ENCODE data around the gene MACROD1. TPM values are rescaled to one million over a fixed set of nuclear protein-coding genes. Genes with fewer than 3 reads are reported as not detected.

The MACROD1 gene
- total RNA-seq, 1 donor from 2014 or later = 12.3 TPM

- H3K4me3 ChIP-seq (ENCODE audit: low read depth, low read length) = no peak overlapping the region
- H3K27me3 ChIP-seq (ENCODE audit: control insufficient read depth, insufficient read depth, low read length) = peaks cover 40% of the 10 kb centered on the region
- TF ChIP-seq, protein P1, sequence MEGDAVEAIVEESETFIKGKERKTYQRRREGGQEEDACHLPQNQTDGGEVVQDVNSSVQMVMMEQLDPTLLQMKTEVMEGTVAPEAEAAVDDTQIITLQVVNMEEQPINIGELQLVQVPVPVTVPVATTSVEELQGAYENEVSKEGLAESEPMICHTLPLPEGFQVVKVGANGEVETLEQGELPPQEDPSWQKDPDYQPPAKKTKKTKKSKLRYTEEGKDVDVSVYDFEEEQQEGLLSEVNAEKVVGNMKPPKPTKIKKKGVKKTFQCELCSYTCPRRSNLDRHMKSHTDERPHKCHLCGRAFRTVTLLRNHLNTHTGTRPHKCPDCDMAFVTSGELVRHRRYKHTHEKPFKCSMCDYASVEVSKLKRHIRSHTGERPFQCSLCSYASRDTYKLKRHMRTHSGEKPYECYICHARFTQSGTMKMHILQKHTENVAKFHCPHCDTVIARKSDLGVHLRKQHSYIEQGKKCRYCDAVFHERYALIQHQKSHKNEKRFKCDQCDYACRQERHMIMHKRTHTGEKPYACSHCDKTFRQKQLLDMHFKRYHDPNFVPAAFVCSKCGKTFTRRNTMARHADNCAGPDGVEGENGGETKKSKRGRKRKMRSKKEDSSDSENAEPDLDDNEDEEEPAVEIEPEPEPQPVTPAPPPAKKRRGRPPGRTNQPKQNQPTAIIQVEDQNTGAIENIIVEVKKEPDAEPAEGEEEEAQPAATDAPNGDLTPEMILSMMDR (IDR thresholded peaks at IDR 0.05; ENCODE audit: insufficient read depth, low read length, poor library complexity, severe bottlenecking) = no peak
- no peaks in the 10 kb centered on the region for H3K36me3 ChIP-seq (ENCODE audit: control insufficient read depth, insufficient read depth, low read length)
- no peak for DNase-seq (ENCODE audit: low read depth)
Observed at GRCh38 chr11:64073542-64073941, 92.4 kb downstream of the MACROD1 start.

- Histone ChIP-seq H3K36me3 (ENCODE audit: control insufficient read depth, insufficient read depth, low read length) (no peaks in the 10 kb centered on the region), H3K27me3 (ENCODE audit: control insufficient read depth, insufficient read depth, low read length) (peaks cover 47% of the 10 kb centered on the region), H3K4me3 (ENCODE audit: low read depth, low read length) (no peak overlapping the region)
- no peak for DNase-seq (ENCODE audit: low read depth)
- TF ChIP-seq, protein P1 (IDR thresholded peaks at IDR 0.05; ENCODE audit: insufficient read depth, low read length, poor library complexity, severe bottlenecking) = no peak
Observed at GRCh38 chr11:64072871-64073270, 93.0 kb downstream of the MACROD1 start.

DNA sequence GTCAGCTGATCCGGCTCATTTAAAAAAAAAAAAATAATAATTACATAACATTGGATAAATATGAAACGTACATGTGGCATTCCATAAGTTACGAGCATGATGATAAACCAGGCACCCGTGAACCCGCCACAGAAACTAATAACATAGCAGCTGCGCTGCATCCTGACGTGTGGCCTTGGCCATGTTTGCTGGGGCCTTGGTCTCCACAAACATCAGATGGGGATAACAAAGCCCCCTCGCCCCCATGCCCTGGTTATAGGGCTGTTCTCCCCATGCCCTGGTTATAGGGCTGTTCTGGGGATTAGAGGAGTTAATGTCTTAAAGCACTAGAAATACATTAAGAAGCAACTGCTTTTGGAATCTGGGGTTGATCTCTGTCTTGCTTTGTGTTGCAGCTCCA lies 93.5 kb downstream of the MACROD1 start:
- DNase-seq (ENCODE audit: low read depth) = no peak
- H3K36me3 ChIP-seq (ENCODE audit: control insufficient read depth, insufficient read depth, low read length) = no peaks in the 10 kb centered on the region
- no peak overlapping the region for H3K4me3 ChIP-seq (ENCODE audit: low read depth, low read length)
- TF ChIP-seq, protein P1 (IDR thresholded peaks at IDR 0.05; ENCODE audit: insufficient read depth, low read length, poor library complexity, severe bottlenecking) = no peak
- peaks cover 49% of the 10 kb centered on the region for H3K27me3 ChIP-seq (ENCODE audit: control insufficient read depth, insufficient read depth, low read length)

- H3K4me3 ChIP-seq (ENCODE audit: low read depth, low read length) = no peak overlapping the region
- TF ChIP-seq, protein P1 (IDR thresholded peaks at IDR 0.05; ENCODE audit: insufficient read depth, low read length, poor library complexity, severe bottlenecking) = no peak
- H3K27me3 ChIP-seq (ENCODE audit: control insufficient read depth, insufficient read depth, low read length) = peaks cover 51% of the 10 kb centered on the region
- no peaks in the 10 kb centered on the region for H3K36me3 ChIP-seq (ENCODE audit: control insufficient read depth, insufficient read depth, low read length)
- no peak for DNase-seq (ENCODE audit: low read depth)
Observed at GRCh38 chr11:64071849-64072248, 94.1 kb downstream of the MACROD1 start.

GRCh38 chr11:64070314-64070681 lies 95.6 kb downstream of the MACROD1 start:
- peaks cover 53% of the 10 kb centered on the region for H3K27me3 ChIP-seq (ENCODE audit: control insufficient read depth, insufficient read depth, low read length)
- DNase-seq (ENCODE audit: low read depth) = no peak
- H3K36me3 ChIP-seq (ENCODE audit: control insufficient read depth, insufficient read depth, low read length) = no peaks in the 10 kb centered on the region
- TF ChIP-seq, protein P1 (IDR thresholded peaks at IDR 0.05; ENCODE audit: insufficient read depth, low read length, poor library complexity, severe bottlenecking) = no peak
- no peak overlapping the region for H3K4me3 ChIP-seq (ENCODE audit: low read depth, low read length)

All from kidney epithelial cell (primary cell).